WTC11 (cell line): ENCODE measurements around the gene PITPNC1. TPM values are rescaled to one million over a fixed set of nuclear protein-coding genes. Genes with fewer than 3 reads are reported as not detected.

Experiments used
- ATAC-seq: fragments of 200-7000 bp; cut with Tn5 transposase; 2 replicates; pipeline ENCODE4 v1.10.0; 2021; ENCODE audit warnings: mild to moderate bottlenecking, moderate library complexity
- CTCF ChIA-PET: fragments of 300-600 bp; sonication (Branson Sonifier 250); formaldehyde crosslinking; loops from one replicate; lab custom pipeline; 2021; ENCODE audit warnings: antibody characterized with exemption; lab: Charles Lee
- POLR2A ChIA-PET: fragments of 350-600 bp; sonication (Branson Sonifier 250); formaldehyde crosslinking; loops from one replicate; lab custom pipeline; 2021; ENCODE audit warnings: antibody characterized with exemption; lab: Charles Lee
- DNase-seq: peaks from one replicate; pipeline ENCODE4 v3.0.0; 2021; ENCODE audit warnings: low spot score
- H3K27ac Mint-ChIP-seq: 2 replicates; pipeline ENCODE4 v1.8.0; 2021; ENCODE audit warnings: mixed read lengths
- H3K27me3 Mint-ChIP-seq: 2 replicates; pipeline ENCODE4 v1.8.0; 2021; ENCODE audit warnings: low read depth, mild to moderate bottlenecking, moderate library complexity, mixed read lengths
- H3K36me3 Mint-ChIP-seq: 2 replicates; pipeline ENCODE4 v1.8.0; 2021; ENCODE audit warnings: mixed read lengths
- H3K4me1 Mint-ChIP-seq: 2 replicates; pipeline ENCODE4 v1.8.0; 2022; ENCODE audit warnings: mixed read lengths
- H3K4me3 Mint-ChIP-seq: 2 replicates; pipeline ENCODE4 v1.8.0; 2021; ENCODE audit warnings: mild to moderate bottlenecking, moderate library complexity, mixed read lengths
- H3K9me3 Mint-ChIP-seq: 2 replicates; pipeline ENCODE4 v1.8.0; 2021; ENCODE audit warnings: mixed read lengths
- AFF4 ChIP-seq: sonication (generic); formaldehyde crosslinking; IDR thresholded peaks from 2 replicates; pipeline ENCODE4 v1.8.1; 2023; ENCODE audit warnings: mild to moderate bottlenecking, missing genetic modification reagents, borderline replicate concordance
- CBFB ChIP-seq: sonication (generic); formaldehyde crosslinking; IDR thresholded peaks from 2 replicates; pipeline ENCODE4 v1.8.1; 2022; ENCODE audit warnings: mild to moderate bottlenecking, low read depth, missing genetic modification reagents
- E2F1 ChIP-seq: sonication (generic); formaldehyde crosslinking; IDR thresholded peaks from 2 replicates; pipeline ENCODE4 v1.8.0; 2022; ENCODE audit warnings: mild to moderate bottlenecking, missing genetic modification reagents
- E2F5 ChIP-seq: sonication (generic); formaldehyde crosslinking; IDR thresholded peaks from 2 replicates; pipeline ENCODE4 v1.8.1; 2022; ENCODE audit warnings: mild to moderate bottlenecking, moderate library complexity, missing genetic modification reagents
- EMX1 ChIP-seq: fragments of 250-450 bp; sonication (Bioruptor Pico); IDR thresholded peaks from 2 replicates; pipeline ENCODE4 v1.8.0; 2021; ENCODE audit warnings: mild to moderate bottlenecking
- GTF2I ChIP-seq: fragments of 250-450 bp; sonication (Bioruptor Pico); conservative IDR thresholded peaks from 2 replicates; pipeline ENCODE4 v1.4.0; 2021; ENCODE audit warnings: mild to moderate bottlenecking
- JAZF1 ChIP-seq: fragments of 250-450 bp; sonication (Bioruptor Pico); IDR thresholded peaks from 2 replicates; pipeline ENCODE4 v1.9.0; 2021; ENCODE audit warnings: moderate library complexity, mild to moderate bottlenecking, inconsistent platforms
- NFATC4 ChIP-seq: fragments of 250-450 bp; sonication (Bioruptor Pico); IDR thresholded peaks from 2 replicates; pipeline ENCODE4 v1.9.0; 2021; ENCODE audit warnings: mild to moderate bottlenecking
- NR3C1 ChIP-seq: sonication (generic); formaldehyde crosslinking; conservative IDR thresholded peaks from 2 replicates; pipeline ENCODE4 v1.8.1; 2023; ENCODE audit warnings: low read depth, mild to moderate bottlenecking, missing genetic modification reagents
- PRDM15 ChIP-seq: sonication (generic); formaldehyde crosslinking; IDR thresholded peaks from 2 replicates; pipeline ENCODE4 v1.8.0; 2022; ENCODE audit warnings: missing genetic modification reagents
- PRRX2 ChIP-seq: fragments of 250-450 bp; sonication (Bioruptor Pico); IDR thresholded peaks from 2 replicates; pipeline ENCODE4 v1.8.0; 2021; ENCODE audit warnings: mild to moderate bottlenecking
- ZMAT4 ChIP-seq: fragments of 250-450 bp; sonication (Bioruptor Pico); IDR thresholded peaks from 2 replicates; pipeline ENCODE4 v1.9.0; 2021; ENCODE audit warnings: mild to moderate bottlenecking
- ZNF263 ChIP-seq: sonication (generic); formaldehyde crosslinking; IDR thresholded peaks from 2 replicates; pipeline ENCODE4 v1.8.1; 2022; ENCODE audit warnings: low read depth, mild to moderate bottlenecking, moderate library complexity, missing genetic modification reagents
- ZNF416 ChIP-seq: fragments of 250-450 bp; sonication (Bioruptor Pico); IDR thresholded peaks from 2 replicates; pipeline ENCODE4 v1.9.0; 2021; ENCODE audit warnings: mild to moderate bottlenecking, inconsistent platforms
- ZNF423 ChIP-seq: fragments of 250-450 bp; sonication (Bioruptor Pico); IDR thresholded peaks from 2 replicates; pipeline ENCODE4 v2.1.2; 2022; ENCODE audit warnings: mild to moderate bottlenecking, moderate library complexity
- total RNA-seq: library from RNA; stranded (reverse); gene quantifications from 3 replicates; pipeline ENCODE4 v1.2.3, GENCODE V29; 2021

The PITPNC1 gene
- total RNA-seq, 1 experiment from 2014 or later = 39.8 TPM

GRCh38 chr17:67623767-67624166, 246.7 kb downstream of the PITPNC1 start:
- ATAC-seq = no peak
- no peaks in the 10 kb centered on the region for H3K9me3 Mint-ChIP-seq

GRCh38 chr17:67624886-67625656, 248.0 kb downstream of the PITPNC1 start:
- Mint-ChIP-seq H3K27ac (0 out of 2 replicates have a peak overlapping the region, but pooled peaks have one; percentile 33), H3K36me3 (no peaks in the 10 kb centered on the region; the same call in 1 of the 2 replicates)
- POLR2A ChIA-PET = no interaction called here
- TF ChIP-seq PRDM15 (CRISPR knock-in tag) (no peak), JAZF1 (CRISPR knock-in tag) (no peak), GTF2I (CRISPR knock-in tag) (no peak), EMX1 (CRISPR knock-in tag) (no peak), NR3C1 (no peak), ZNF416 (no peak), CBFB (CRISPR knock-in tag) (no peak), ZNF423 (no peak), ZNF263 (CRISPR knock-in tag) (no peak), E2F5 (CRISPR knock-in tag) (no peak)
- TF ChIP-seq, all 79 proteins: peak for 0
- CTCF ChIA-PET = interaction anchor here (0.6 kb wide), 1 partner anchor 180 kb away, joined by 5 read pairs; no protein-coding TSS in a partner anchor
- Mint-ChIP-seq H3K9me3 (no peaks in the 10 kb centered on the region), H3K4me1 (peaks cover 10% of the 10 kb centered on the region), H3K4me3 (no peak overlapping the region), H3K27me3 (no peaks in the 10 kb centered on the region)
- DNase-seq (no peak), ATAC-seq (no peak)

More at GRCh38 chr17:67623767-67624166, 246.7 kb downstream of the PITPNC1 start:
- no peak overlapping the region for H3K4me3 Mint-ChIP-seq
- TF ChIP-seq NFATC4 (CRISPR knock-in tag) = no peak
- TF ChIP-seq PRRX2 (CRISPR knock-in tag) = no peak
- TF ChIP-seq ZMAT4 = no peak
- TF ChIP-seq E2F1 (CRISPR knock-in tag) = no peak
- no peak for TF ChIP-seq AFF4 (CRISPR knock-in tag)
- ChIA-PET POLR2A (no interaction called here), CTCF (interaction anchor here (0.6 kb wide), 1 partner anchor 172 kb away, joined by 3 read pairs; no protein-coding TSS in a partner anchor)
- H3K36me3 Mint-ChIP-seq = no peaks in the 10 kb centered on the region; the same call in 1 of the 2 replicates
- no peaks in the 10 kb centered on the region for H3K27me3 Mint-ChIP-seq
- H3K27ac Mint-ChIP-seq = no peak overlapping the region
- H3K4me1 Mint-ChIP-seq = peaks cover 8% of the 10 kb centered on the region
- no peak for DNase-seq
